Measurements from ENCODE around the gene ATOH8.

ATOH8 gene

DNA sequence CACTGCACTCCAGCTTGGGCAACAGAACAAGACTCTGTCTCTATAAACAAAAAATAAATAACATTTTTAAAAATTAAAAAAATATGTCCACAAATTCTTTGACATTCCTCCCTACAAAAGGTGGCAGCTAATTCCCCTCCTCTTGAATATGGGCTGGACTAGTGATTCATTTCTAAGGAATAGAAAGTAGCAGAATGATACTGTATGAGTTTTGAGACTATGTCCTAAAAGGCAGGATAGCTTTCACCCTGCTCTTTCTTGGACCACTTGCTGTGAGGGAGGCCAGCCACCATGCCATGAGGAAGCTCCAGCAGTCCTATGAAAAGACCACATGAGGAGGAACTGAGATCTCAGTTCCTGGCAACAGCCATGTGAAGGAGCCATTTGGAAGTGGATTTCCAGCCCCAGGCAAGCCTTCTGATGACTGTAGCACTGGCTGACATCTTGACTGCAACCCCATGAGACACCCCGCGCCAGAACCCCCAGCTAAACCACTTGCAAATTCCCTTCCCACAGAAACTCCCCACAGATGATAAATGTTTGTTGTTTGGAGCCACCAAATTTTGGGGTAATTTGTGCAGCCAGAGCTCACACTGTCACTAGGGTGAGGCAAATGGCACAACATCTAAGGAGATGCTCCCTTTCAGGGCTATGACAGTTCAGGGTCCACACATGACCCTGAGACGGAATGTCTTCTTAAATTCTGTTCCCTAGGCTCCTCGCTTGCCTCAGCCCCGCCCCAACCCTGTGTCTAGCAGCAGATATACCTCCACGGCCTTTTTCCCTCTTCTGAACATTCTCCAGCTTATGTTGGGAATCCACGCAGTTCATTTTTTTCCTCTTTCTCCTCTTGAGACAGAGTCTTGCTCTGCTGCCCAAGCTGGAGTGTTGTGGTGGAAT, 17.1 kb upstream of the ATOH8 start:
- no peak for DNase-seq
- ATAC-seq, result no peak

DNA sequence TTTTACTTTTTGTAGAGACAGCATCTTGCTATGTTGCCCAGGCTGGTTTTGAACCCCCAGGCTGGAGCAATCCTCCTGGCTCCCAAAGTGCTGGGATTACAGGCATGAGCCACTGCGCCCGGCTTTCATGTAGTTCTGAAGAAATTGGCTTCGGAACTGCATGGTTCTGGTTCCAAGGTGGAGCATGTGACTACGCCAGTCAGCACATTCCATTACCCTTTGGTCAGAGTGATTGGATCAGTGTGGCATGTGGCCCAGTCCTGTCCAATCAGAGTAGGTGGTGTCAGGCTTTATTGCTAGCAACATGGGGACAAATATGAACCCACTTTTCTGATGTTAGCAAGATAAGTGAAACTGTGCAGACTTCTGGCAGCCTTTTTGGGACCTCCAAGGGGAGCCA, 16.3 kb upstream of the ATOH8 start:
- ATAC-seq (no peak), DNase-seq (no peak)

DNA sequence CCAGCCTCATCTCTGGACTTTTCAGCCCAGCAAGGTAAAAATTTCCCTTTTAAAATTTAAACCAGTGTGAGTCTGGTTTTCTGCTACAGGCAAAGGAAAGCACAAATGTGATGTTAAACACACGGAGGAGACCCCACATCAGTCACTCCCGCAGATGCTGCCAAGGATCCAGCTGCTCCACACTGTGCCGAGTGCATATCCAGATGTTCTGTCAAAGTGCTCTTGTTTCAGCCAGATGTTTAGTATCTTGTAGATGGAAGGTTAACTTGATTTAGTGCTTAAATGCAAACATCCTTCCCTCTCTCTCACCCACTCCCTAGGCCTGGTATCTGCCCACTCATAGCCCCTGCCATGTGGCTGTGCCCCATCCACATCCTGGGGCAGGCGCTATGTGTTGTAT, 15.8 kb upstream of the ATOH8 start:
- no peak for ATAC-seq

DNA sequence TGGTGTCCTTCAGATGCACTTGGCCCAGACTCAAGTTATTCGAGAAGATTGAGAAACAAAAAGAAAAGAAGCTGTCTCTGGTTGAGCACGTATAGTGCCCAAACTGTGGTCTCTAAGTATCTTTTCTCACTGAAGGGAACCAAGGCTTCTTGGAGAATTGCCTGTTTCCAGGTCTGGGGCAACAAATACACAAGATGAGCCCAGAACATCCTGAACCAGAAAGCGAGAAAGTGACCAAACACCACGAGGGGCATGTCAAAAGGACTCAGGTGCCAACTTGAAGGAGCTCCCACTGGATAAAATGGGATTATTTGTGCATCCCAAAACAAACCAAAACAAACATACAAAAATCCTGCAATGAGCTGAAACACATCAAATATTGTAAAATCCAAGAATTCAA, 13.6 kb upstream of the ATOH8 start:
- no peak for DNase-seq

More for the DNA sequence above, 15.8 kb upstream of the ATOH8 start:
- no peak for DNase-seq

DNA sequence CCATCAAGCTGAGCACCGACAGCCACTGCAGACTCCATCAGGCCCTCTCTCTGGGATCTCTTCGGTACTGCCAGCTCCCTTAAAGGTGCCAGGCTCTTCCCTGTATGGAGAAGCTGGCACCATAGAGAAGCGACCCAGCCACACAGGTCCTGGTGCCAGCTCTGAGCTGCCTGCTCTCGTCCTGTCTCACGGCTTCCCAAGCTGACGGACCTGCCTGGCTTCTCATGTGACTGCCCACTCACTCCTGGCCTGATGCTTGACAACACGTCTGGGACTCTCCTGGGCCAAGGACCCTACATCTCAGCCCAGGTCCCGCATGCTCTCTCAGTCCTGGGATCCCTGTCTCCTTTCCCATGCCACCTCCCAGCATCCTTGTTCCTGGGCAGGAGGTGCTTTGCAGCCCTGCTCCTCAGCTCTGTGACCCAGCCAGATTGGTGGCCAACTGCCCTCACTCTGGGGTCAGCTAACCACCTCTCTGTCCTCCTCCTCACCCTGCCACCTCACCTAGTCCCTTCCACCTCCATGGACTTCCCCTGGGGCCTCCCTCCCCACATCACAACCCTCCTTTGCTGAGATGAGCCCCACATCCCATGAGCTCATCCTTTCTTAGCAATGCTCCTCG, 12.5 kb upstream of the ATOH8 start:
- no peak for DNase-seq
- ATAC-seq, result no peak

More for the DNA sequence above, 13.6 kb upstream of the ATOH8 start:
- no peak for ATAC-seq

DNA sequence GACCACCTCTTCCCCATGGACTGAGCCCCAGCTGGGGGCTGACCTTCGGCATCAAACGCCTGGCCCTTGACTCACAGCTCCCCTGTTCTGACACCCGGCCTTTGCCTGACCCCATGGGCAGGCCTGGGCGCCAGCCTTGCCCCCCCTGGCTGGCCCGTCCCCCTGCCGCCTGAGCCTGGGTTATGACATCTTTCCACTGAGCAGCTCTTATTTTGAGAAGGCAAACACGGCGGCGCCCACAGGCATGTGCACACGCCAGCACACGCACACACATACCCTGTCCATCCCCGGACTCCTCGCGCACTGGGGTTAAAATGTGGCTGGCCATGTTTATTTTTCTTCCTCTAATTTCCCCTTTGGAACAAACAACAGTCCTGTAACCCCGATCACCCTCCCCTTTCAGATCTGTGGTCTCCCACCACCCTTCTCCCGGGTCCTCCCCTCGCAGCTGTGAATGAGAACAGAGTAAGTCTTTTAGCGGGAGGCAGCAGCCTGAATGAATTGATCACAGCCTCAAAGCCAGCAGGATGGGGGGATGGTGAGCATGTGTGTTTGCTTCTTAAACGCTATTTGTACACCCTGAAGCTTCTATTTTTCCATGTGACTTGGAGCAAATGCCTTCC, 11.8 kb upstream of the ATOH8 start:
- DNase-seq, result no peak

DNA sequence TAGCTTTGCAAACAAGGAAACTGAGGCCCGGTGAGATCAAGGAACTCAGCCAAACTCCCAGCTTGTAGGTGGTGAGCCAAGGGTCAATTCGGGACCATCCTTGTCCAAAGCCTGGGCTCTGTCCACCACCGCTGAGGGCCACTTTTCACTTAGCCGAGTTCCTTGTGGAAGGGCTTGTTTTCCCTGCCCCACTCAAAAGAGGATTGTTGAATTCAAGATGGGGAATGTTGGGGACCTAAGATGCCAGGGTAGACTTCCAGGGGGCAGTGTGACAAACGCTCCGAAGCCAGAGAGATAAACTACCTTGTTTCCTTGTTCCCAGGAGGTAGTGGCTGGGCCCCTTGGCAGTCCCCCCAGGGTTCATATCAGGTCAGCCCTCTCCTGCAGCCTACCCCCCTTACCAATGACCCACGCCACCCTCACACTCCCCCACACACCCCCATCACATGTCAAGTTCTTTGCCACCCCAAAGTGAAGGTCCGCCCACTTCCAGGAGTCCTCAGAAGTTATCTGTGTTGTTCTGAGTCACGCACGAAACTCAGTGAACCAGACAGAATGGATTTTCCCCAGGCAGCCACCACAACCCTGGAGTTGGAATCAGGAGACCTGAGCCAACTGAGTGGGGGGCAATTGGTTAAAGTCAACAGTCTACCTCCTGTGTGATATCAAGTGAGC, 10.3 kb upstream of the ATOH8 start:
- no peak for DNase-seq
- no peak for ATAC-seq

More for the DNA sequence above, 11.8 kb upstream of the ATOH8 start:
- ATAC-seq, result no peak

DNA sequence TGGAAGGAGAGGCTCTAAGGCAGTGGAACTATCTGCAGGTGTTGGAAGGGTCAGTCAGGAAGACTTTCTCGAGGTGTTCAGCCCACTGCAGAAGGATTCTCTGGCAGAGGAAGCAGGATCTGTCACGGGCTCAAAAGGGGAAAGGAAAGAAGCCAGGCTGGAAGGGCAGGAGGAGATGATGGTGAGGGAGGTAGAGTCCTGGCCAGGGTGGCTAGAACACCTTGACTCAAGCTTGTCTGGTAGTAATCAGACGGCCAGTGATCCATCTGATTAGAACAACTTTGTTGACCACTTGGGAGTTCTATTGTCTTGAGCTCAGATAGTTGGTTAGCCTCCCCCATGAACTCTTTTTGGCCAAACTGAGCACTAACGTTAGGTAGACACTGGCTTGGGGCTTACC, 9.7 kb upstream of the ATOH8 start:
- DNase-seq, result no peak
- ATAC-seq, result no peak

DNA sequence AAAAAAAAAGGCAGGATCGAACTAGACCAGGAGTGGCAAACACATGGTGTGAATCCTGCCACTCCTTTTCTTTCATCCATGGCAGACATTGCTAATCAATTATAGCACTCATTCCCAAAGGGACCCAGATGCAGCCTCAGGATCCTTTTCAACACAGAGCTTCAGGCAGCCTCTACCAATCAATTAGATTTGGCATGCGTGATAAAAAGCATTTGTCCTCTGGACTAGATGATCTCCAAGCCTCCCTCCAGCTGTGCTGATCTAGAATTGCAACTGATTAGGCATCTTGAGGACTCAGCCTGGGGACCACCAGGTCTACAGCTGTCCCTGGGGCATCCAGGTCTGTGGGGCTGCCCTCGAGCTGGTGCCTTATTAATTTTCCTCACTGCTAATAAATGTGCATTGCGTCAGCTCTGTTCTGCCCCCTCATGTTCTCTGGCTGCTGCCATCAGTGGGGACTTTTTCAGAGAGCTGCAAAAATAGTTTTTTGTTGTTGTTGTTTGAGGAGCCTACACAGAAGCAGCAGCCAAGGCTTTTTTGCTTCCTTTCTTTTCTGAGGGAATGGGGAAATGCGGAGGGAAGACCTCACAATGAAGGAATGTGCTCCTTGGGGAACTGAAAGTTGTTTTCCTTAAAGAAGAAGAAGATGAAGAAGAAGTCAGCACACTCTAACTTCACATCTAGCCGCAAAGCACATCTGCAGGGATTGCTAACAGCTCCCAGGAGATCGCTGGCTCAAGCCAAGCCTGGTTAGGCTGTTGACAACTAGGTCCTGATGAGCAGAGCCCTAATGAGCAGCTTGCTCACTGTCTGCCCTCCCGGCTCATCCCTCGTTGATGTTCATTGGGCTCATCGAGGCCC, 8.8 kb upstream of the ATOH8 start:
- DNase-seq, result no peak
- ATAC-seq, result no peak

DNA sequence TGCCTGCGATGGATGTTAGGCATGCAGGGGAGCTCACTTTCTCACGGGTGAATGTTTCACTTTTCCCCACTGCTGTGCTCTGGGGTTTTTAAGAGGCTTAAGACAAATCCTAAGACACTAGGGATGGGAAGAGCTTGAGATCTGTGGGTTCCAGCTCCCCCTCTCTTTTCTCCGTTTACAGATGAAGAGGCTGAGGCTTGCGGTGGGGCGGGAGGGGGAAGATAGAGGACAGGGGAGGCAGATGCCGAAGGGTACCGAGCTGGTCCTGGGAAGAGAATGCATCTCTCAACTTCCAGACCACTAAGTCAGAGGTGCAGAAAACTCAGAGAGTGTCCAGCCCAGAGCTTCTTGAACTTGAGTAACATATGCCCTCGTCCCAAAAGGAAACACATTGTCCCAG, 8.2 kb upstream of the ATOH8 start:
- ATAC-seq (no peak), DNase-seq (no peak)

DNA sequence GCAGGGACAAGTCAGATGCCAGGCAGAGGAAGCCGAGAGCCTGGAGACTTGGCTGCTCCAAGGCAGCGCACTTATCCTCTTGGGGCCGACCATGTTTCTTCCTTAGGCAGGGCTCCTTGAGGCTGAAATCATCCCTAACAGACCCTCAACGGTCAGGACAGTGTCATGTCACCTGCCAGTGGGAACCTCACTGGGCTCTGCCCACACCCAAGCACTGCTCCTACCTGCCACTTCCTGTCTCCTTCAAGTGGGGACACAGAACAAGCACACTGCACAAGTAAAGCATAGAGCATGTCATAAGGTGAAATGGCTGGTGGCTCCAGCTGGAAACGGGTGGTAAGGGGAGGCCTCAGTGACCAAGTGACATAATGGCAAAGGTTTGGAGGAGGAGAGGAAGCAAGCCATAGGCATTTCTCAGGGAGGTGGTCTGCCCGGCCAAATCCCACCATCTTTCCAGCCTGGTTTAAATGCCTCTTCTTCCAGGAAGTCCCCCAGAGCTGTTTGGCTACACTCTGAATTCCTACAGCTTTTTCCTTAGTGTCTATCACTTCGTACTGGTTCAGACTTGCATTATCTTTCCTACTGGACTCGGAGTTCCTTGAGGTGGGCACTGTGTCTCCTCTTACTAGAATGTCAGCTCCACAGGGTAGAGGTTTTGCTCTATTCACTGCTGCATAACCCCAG, 7.3 kb upstream of the ATOH8 start:
- DNase-seq (no peak), ATAC-seq (no peak)

DNA sequence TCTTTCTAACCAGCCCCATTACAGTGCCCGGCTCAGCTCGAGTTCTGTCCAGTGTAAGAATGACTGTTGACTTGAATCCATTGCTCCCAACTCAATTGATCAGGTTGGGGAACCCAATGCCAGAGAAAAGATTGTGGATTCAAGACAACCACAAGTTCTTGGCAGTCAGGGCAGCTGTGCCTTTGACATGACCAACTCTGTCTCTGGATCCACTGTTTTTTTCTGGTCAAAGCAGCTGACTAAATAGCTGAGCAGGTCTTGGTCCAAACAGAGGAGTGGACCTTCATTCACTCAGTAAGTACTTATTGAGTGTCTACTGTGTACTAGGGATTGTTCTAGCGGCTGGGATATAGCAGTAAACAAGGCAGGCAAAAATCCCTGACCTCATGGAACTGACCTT, 6.3 kb upstream of the ATOH8 start:
- no peak for DNase-seq
- ATAC-seq, result no peak

DNA sequence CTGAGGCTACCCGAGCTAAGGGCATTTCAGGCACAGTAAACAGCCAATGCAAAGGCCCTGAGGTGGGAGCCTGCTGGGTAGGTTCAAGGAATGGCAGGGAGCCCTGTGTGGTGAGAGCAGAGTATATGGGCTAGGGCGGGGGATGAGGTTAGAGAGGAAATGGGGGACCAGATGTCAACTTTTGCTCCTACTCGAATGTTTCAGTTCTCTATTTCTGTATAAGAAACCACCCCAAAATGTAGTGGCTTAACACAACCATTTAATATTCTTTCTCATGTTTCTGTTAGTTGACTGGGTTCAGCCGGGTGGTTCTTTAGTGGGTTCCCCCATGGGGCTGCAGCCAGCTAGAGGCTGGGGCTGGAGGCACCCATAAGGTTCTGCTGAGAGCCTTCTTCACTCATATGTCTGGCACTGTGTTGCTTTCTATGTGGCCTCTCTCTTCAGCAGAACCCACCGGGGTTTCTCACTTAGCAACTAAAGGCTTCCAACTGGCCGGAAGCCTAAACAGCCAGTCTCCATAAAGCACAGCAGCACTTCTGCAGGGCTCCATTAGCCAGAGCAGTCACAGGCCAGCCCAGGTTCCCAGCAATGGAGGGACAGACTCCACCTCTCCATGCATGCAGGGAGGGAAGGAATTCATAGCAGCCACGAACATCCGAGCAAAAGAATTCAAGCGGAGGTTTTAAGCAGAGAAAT, 5.6 kb upstream of the ATOH8 start:
- DNase-seq (no peak), ATAC-seq (no peak)

DNA sequence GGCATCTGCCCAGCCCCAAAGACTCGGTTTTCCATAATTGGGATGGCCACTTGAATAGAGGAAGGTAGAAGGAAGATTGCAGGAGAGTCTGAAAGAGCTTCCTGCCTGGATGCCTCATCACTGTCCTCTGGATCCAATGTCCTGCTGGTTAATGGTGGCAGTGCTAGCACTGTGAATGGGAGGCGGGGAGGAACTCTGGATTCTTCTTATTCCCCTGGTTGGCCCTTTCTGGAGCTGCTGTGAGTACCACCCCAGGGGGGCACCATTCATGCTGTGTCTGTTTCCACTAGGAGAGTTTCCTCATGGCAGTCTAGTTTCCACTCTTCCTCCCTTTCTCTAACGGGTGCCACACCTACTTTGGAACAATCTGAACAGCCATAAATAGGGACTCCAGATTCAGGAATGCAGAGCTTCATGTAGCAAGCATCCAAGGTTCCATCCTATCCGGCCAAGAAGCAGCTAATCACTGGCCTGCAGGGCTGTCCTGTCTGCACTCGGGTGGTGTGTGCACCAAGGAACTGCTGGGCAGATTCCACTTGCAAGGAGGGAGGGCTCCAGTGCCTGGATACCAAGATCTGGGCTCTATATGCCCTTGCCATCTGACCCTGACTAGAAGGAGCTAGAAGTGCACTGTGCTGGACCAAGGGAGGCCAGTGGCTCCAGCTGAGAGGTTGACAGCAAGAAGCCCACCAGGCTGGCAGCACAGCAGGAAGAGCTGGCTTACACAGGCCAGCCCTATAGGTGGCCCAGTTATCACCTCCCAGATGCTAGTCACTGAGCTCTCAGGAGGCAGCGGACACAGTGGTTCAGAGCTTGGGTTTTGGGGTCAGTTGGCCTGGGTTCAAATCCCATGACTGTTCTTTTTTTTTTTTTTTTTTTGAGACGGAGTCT, 4.6 kb upstream of the ATOH8 start:
- ATAC-seq (no peak), DNase-seq (no peak)

DNA sequence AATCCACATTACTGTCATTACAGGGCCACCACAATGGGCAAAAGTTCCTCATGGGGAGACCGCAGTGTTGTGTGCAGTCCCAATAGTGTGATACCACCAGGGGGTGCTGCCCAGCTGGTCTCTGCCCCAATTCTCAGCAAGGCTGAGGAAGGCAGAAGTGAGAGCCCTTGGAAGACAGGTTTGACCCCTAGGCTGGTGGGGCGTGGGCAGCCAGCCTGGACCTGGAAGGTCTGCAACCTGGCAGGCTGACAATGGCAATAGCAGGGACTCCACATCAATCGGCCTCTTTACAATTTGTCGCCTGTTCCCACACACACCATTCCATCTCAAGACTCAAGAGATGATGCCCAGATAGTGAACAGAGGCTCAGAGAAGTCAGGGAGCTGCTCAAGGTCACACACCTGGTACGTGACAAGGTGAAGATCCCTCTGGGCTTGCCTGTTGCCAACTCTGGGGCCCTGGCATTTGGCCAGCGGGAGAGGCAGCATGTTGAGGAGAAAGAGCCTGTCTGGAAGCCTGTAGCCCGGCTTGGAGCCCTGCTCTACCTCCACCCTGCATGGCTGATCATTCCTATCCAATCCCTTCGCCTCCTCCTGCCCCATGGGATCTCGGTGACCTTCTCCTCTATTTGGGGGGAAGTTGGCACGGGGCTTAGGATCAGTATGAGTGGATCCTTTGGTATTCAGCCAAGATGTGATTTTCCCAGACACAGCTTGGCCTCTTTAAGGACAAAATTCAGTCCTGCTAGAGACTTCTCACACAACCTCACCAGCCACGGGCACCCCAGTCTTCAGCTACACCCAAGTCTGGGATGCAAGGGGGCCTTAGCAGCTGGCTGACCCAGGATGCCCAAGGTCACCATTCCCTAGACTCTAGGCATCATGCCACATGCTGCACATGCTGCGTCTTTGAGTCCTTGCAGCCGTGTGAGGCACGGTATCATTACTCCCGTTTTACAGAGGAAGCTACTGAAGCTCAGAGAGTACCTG, 2.9 kb upstream of the ATOH8 start:
- DNase-seq, result peak; percentile 73
- peak; percentile 57 for ATAC-seq

DNA sequence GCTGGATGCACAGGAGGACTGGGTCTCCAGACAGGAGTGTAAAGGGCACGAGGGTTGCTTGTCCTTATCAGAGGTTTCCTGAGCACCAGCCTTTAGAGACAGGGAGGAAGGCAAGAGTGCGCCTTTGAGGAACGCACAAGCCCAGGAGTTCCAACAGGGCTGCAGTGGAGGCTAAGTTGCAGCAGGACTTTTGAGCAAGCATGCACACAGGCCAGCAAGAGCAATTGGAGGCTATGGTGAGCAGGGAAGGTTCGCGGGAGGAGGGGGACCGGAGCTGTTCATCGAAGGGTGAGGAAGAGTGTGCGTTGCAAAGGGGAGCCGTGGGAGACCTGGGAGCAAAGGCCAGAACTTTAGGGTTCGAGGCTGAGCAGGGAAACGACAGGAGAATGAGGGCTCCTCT, 2.2 kb upstream of the ATOH8 start:
- no peak for ATAC-seq
- no peak for DNase-seq

DNA sequence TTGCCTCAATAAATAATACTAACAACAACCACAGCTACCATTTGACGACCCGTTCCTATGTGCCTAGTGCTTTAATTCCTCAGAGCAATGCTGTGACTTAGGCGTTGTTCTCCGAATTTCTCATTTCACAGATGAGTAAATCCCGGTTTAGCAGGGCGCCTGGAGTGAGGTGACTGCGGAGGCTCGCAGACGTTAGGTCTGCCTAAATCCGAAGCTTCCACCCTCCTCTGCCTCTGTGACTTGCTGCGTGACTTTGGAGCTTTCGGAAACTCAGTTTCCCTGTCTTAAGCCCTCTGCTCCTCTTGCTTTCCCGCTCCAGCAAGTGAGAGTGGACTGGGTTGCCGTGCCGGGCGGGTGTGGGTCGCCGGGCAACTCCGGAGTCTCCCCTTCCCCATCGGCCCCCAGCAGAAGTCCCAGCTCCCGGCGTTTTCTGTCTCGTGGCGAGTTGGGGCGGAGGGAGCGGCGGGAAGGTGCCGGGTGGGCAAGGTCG, 711 bp upstream of the ATOH8 start:
- DNase-seq (no peak), ATAC-seq (no peak)
